ENCODE measurements around the gene ACBD4. TPM values are rescaled to one million over a fixed set of nuclear protein-coding genes. Genes with fewer than 3 reads are reported as not detected.

ACBD4 gene
- total RNA-seq, 1 donor from 2014 or later: 18.9 TPM

GRCh38 chr17:45117334-45117733 is 18.2 kb upstream of the ACBD4 start:
- no peak for TF ChIP-seq POLR2AphosphoS5 (IDR thresholded peaks at IDR 0.05; ENCODE audit: insufficient read depth in 1 of 2, low read depth in 1 of 2)
- TF ChIP-seq POLR2A (IDR thresholded peaks at IDR 0.05): no peak
- no peak for TF ChIP-seq CTCF (IDR thresholded peaks at IDR 0.05)
- DNase-seq (ENCODE audit: extremely low spot score in 2 of 2): no peak
- intact Hi-C loops (cut with DNase I): no loop called here
- no peak overlapping the region for H3K27ac ChIP-seq
- no peak overlapping the region for H3K4me3 ChIP-seq
- peaks cover under 1% of the 10 kb centered on the region for H3K4me1 ChIP-seq
- no peaks in the 10 kb centered on the region for H3K9me3 ChIP-seq
- peaks cover 0 to 21% of the 10 kb centered on the region in 2 donors for H3K36me3 ChIP-seq
- no peaks in the 10 kb centered on the region for H3K27me3 ChIP-seq

GRCh38 chr17:45117848-45118646 is 17.4 kb upstream of the ACBD4 start:
- no peak for TF ChIP-seq CTCF (IDR thresholded peaks at IDR 0.05)
- no peak for TF ChIP-seq POLR2AphosphoS5 (IDR thresholded peaks at IDR 0.05; ENCODE audit: insufficient read depth in 1 of 2, low read depth in 1 of 2)
- TF ChIP-seq POLR2A (IDR thresholded peaks at IDR 0.05): no peak

GRCh38 chr17:45118691-45119090 is 16.8 kb upstream of the ACBD4 start:
- intact Hi-C loops (cut with DNase I): no loop called here
- TF ChIP-seq CTCF (IDR thresholded peaks at IDR 0.05) (no peak), POLR2AphosphoS5 (IDR thresholded peaks at IDR 0.05; ENCODE audit: insufficient read depth in 1 of 2, low read depth in 1 of 2) (no peak), POLR2A (IDR thresholded peaks at IDR 0.05) (no peak)
- no peak overlapping the region for H3K4me3 ChIP-seq
- no peak overlapping the region for H3K27ac ChIP-seq
- no peaks in the 10 kb centered on the region for H3K27me3 ChIP-seq
- DNase-seq (ENCODE audit: extremely low spot score in 2 of 2): no peak
- H3K9me3 ChIP-seq: no peaks in the 10 kb centered on the region
- H3K4me1 ChIP-seq: peaks cover 14% of the 10 kb centered on the region
- H3K36me3 ChIP-seq: peaks cover 0 to 20% of the 10 kb centered on the region in 2 donors

More at GRCh38 chr17:45117848-45118646, 17.4 kb upstream of the ACBD4 start:
- H3K27me3 ChIP-seq: no peaks in the 10 kb centered on the region
- no peak for DNase-seq (ENCODE audit: extremely low spot score in 2 of 2)
- H3K27ac ChIP-seq: no peak overlapping the region
- H3K9me3 ChIP-seq: no peaks in the 10 kb centered on the region
- peaks cover 0 to 21% of the 10 kb centered on the region in 2 donors for H3K36me3 ChIP-seq
- no peak overlapping the region for H3K4me3 ChIP-seq
- peaks cover 8% of the 10 kb centered on the region for H3K4me1 ChIP-seq
- intact Hi-C loops (cut with DNase I): no loop called here

- H3K4me3 ChIP-seq: no peak overlapping the region
Observed at GRCh38 chr17:45119964-45120363, 15.5 kb upstream of the ACBD4 start.

More at GRCh38 chr17:45119964-45120363, 15.5 kb upstream of the ACBD4 start:
- Histone ChIP-seq H3K36me3 (peaks cover 0 to 15% of the 10 kb centered on the region in 2 donors), H3K4me1 (peaks cover 27% of the 10 kb centered on the region), H3K9me3 (no peaks in the 10 kb centered on the region), H3K27me3 (no peaks in the 10 kb centered on the region), H3K27ac (no peak overlapping the region)
- TF ChIP-seq POLR2A (IDR thresholded peaks at IDR 0.05): no peak
- TF ChIP-seq CTCF (IDR thresholded peaks at IDR 0.05): no peak
- no peak for TF ChIP-seq POLR2AphosphoS5 (IDR thresholded peaks at IDR 0.05; ENCODE audit: insufficient read depth in 1 of 2, low read depth in 1 of 2)
- intact Hi-C loops (cut with DNase I): no loop called here
- DNase-seq (ENCODE audit: extremely low spot score in 2 of 2): no peak

All from vagina (tissue), 2 donors.